Peyer's patch (tissue), 4 donors: ENCODE measurements around the gene ZNF473.
"Not testable (repeated sequence)": the region's sequence is repeated elsewhere in the genome, so short reads cannot be mapped to it uniquely, and the experiment has no call there.

Experiments
- POLR2A ChIP-seq, 2 donors: fragments of 450-650 bp; IDR thresholded peaks; one replicate each; pipeline ENCODE4 v1.5.1; 2017; ENCODE audit warnings: antibody characterized with exemption in 2 of 2, mild to moderate bottlenecking in 2 of 2, moderate library complexity in 2 of 2
- TF ChIP-seq, protein P1 (sequence below), 6 experiments: fragments of 450-650 bp in 4 of 6; fragments of 200-600 bp in 2 of 6; sonication (generic) in 1 of 6; IDR thresholded peaks; one replicate each; pipeline ENCODE4 v1.5.1; 2017 to 2019; ENCODE audit warnings: antibody characterized with exemption in 6 of 6, mild to moderate bottlenecking in 3 of 6, moderate library complexity in 1 of 6

DNA sequence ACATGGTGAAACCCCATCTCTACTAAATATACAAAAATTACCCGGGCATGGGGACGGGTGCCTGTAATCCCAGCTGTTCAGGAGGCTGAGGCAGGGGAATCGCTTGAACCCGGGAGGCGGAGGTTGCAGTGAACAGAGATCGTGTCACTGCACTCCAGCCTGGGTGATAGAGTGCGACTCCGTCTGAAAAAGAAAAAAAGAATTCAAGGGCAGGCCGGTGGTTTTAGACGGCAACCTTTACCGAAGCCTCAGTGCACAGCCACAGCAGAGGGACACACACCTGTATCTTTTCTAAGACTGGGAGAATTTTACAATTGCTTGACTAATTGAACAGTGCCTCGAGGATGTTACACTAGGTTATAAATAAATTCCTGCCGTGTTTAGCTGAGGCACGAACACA is 73.9 kb downstream of the ZNF473 start:
- TF ChIP-seq, protein P1, sequence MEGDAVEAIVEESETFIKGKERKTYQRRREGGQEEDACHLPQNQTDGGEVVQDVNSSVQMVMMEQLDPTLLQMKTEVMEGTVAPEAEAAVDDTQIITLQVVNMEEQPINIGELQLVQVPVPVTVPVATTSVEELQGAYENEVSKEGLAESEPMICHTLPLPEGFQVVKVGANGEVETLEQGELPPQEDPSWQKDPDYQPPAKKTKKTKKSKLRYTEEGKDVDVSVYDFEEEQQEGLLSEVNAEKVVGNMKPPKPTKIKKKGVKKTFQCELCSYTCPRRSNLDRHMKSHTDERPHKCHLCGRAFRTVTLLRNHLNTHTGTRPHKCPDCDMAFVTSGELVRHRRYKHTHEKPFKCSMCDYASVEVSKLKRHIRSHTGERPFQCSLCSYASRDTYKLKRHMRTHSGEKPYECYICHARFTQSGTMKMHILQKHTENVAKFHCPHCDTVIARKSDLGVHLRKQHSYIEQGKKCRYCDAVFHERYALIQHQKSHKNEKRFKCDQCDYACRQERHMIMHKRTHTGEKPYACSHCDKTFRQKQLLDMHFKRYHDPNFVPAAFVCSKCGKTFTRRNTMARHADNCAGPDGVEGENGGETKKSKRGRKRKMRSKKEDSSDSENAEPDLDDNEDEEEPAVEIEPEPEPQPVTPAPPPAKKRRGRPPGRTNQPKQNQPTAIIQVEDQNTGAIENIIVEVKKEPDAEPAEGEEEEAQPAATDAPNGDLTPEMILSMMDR (IDR thresholded peaks at IDR 0.05): not testable (repeated sequence)
- not testable (repeated sequence) for TF ChIP-seq POLR2A (IDR thresholded peaks at IDR 0.05)
